ENCODE measurements around the gene TPRA1. TPM values are rescaled to one million over a fixed set of nuclear protein-coding genes. Genes with fewer than 3 reads are reported as not detected.

TPRA1 gene
- total RNA-seq, 1 experiment from 2014 or later, result 58.5 TPM

DNA sequence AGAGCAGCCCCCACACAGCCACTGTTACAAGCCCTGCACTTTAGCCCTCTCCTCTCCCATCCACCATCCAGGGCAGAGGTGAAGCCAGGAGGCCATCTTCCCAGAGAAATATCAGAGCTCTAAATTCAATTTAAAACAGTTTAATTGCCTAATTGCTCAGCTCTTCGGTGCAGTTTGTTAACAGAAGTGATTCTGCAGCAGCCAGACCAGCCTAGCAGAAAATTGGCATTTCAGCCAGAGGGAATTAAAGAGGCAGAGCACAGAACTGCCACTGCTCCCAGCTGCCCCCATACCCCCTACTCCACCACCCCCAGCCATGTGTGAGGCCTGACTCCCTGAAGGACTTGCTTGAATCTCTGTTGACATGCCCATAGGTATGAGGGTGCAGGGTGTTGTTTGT lies 38.5 kb downstream of the TPRA1 start:
- no peaks in the 10 kb centered on the region for H3K36me3 ChIP-seq (ENCODE audit: low read depth)
- no peaks in the 10 kb centered on the region for H3K27me3 ChIP-seq (ENCODE audit: insufficient read depth, low read depth)
- CTCF ChIA-PET, result no interaction called here
- H3K4me1 ChIP-seq (replicated peaks; ENCODE audit: insufficient read depth), result peaks cover 4% of the 10 kb centered on the region
- no peak overlapping the region for H3K4me3 ChIP-seq
- TF ChIP-seq EZH2 (IDR thresholded peaks at IDR 0.05; ENCODE audit: low read depth), result no peak
- TF ChIP-seq CTCF (conservative IDR thresholded peaks at IDR 0.05), result no peak
- POLR2A ChIA-PET (ENCODE audit: unreplicated experiment), result interaction anchor here (0.6 kb wide), 1 partner anchor 872 kb away, joined by 3 read pairs; no protein-coding TSS in a partner anchor
- H4K20me1 ChIP-seq (ENCODE audit: insufficient read depth), result no peaks in the 10 kb centered on the region
- no peaks in the 10 kb centered on the region for H3K79me2 ChIP-seq (ENCODE audit: low read depth)
- no peaks in the 10 kb centered on the region for H3K9me2 ChIP-seq (ENCODE audit: insufficient read depth)
- DNase-seq, result no peak
- no peak overlapping the region for H2AFZ ChIP-seq
- H3K27ac ChIP-seq, result no peak overlapping the region
- H3F3A ChIP-seq (ENCODE audit: insufficient read depth, low read depth), result no peaks in the 10 kb centered on the region
- H3K4me2 ChIP-seq, result no peak overlapping the region
- H3K9me3 ChIP-seq (ENCODE audit: insufficient read depth, low read depth), result no peaks in the 10 kb centered on the region
- BruUV-seq (replicated peaks), result no TSS peak
- intact Hi-C loops (cut with micrococcal nuclease; ENCODE audit: unreplicated experiment), result no loop called here

- H3K9me3 ChIP-seq (ENCODE audit: insufficient read depth, low read depth), result no peaks in the 10 kb centered on the region
- H3K79me2 ChIP-seq (ENCODE audit: low read depth), result no peaks in the 10 kb centered on the region
- no peaks in the 10 kb centered on the region for H3K36me3 ChIP-seq (ENCODE audit: low read depth)
- ChIA-PET CTCF (no interaction called here), POLR2A (ENCODE audit: unreplicated experiment) (no interaction called here)
- H3K4me1 ChIP-seq (replicated peaks; ENCODE audit: insufficient read depth), result peaks cover 4% of the 10 kb centered on the region
- H3K4me3 ChIP-seq, result no peak overlapping the region
- no peaks in the 10 kb centered on the region for H4K20me1 ChIP-seq (ENCODE audit: insufficient read depth)
- DNase-seq, result no peak
- no peaks in the 10 kb centered on the region for H3K9me2 ChIP-seq (ENCODE audit: insufficient read depth)
- TF ChIP-seq CTCF (conservative IDR thresholded peaks at IDR 0.05) (no peak), EZH2 (IDR thresholded peaks at IDR 0.05; ENCODE audit: low read depth) (no peak)
- H3K27me3 ChIP-seq (ENCODE audit: insufficient read depth, low read depth), result no peaks in the 10 kb centered on the region
- H2AFZ ChIP-seq, result no peak overlapping the region
- H3K4me2 ChIP-seq, result no peak overlapping the region
- BruUV-seq (replicated peaks), result no TSS peak
- no peaks in the 10 kb centered on the region for H3F3A ChIP-seq (ENCODE audit: insufficient read depth, low read depth)
- no peak overlapping the region for H3K27ac ChIP-seq
- intact Hi-C loops (cut with micrococcal nuclease; ENCODE audit: unreplicated experiment), result no loop called here
Observed at GRCh38 chr3:127551178-127551577, 39.4 kb downstream of the TPRA1 start.

DNA sequence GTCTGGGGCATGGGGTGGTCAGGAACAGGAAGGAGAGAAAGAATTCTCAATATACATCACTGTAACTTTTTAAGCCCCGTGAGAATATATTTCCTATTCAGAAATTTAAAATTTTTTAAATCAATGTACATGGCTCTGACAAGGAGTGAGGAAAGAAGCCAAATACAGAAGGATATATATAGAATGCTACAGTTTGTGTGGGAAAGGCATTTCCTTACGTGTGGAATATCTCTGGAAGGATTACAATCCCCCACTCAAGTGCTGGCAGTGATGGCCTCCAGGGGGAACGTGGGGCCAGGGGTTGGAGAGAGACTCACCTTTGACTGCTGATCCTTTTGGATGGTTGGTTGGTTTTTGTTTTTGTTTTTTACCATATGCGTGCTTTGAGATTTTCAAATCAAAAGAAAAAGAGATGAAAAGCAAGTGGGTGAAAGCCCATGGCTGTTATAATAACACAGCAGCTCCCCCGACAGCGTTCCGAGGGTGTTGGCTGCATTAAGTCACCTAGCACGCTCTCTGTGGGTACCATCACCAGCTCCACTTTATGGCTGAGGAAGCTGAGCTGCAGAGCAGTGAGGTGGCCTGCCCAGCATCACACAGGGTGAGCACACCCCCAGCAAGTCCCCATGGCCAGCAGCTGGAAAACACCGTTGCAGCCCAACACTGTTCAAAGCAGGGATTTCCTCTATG lies 39.9 kb downstream of the TPRA1 start:
- H3K4me2 ChIP-seq, result no peak overlapping the region
- no peak overlapping the region for H3K27ac ChIP-seq
- ChIA-PET POLR2A (ENCODE audit: unreplicated experiment) (interaction anchor here (0.6 kb wide), 2 partner anchors 54 to 248 kb away, joined by 4 read pairs; no protein-coding TSS in a partner anchor), CTCF (interaction anchor here (0.8 kb wide), 1 partner anchor 38 kb away, joined by 8 read pairs; no protein-coding TSS in a partner anchor)
- H3K36me3 ChIP-seq (ENCODE audit: low read depth), result no peaks in the 10 kb centered on the region
- intact Hi-C loops (cut with micrococcal nuclease; ENCODE audit: unreplicated experiment), result no loop called here
- no TSS peak for BruUV-seq (replicated peaks)
- H3K4me3 ChIP-seq, result no peak overlapping the region
- no peak for DNase-seq
- H3K79me2 ChIP-seq (ENCODE audit: low read depth), result no peaks in the 10 kb centered on the region
- H3K9me3 ChIP-seq (ENCODE audit: insufficient read depth, low read depth), result no peaks in the 10 kb centered on the region
- no peak for TF ChIP-seq CTCF (conservative IDR thresholded peaks at IDR 0.05)
- TF ChIP-seq EZH2 (IDR thresholded peaks at IDR 0.05; ENCODE audit: low read depth), result no peak
- peaks cover 4% of the 10 kb centered on the region for H3K4me1 ChIP-seq (replicated peaks; ENCODE audit: insufficient read depth)
- no peaks in the 10 kb centered on the region for H3F3A ChIP-seq (ENCODE audit: insufficient read depth, low read depth)
- H3K27me3 ChIP-seq (ENCODE audit: insufficient read depth, low read depth), result no peaks in the 10 kb centered on the region
- no peak overlapping the region for H2AFZ ChIP-seq
- no peaks in the 10 kb centered on the region for H3K9me2 ChIP-seq (ENCODE audit: insufficient read depth)
- no peaks in the 10 kb centered on the region for H4K20me1 ChIP-seq (ENCODE audit: insufficient read depth)

All from PC-9 (cell line).